Astrocyte (in vitro differentiated cells and primary cell): Measurements from ENCODE around the gene VPS11. TPM values are rescaled to one million over a fixed set of nuclear protein-coding genes. Genes with fewer than 3 reads are reported as not detected.
"Not testable (repeated sequence)": the region's sequence is repeated elsewhere in the genome, so short reads cannot be mapped to it uniquely, and the experiment has no call there.

ENCODE experiments used
- DNase-seq: peaks from one replicate; pipeline ENCODE4 v3.0.0-alpha.2; 2010; ENCODE audit warnings: low read depth
- FAIRE-seq: peaks from 2 replicates; lab custom pipeline; 2011; peaks lifted over from hg19 to GRCh38; lab: Jason Lieb, UNC
- H2AFZ ChIP-seq: 2 replicates; pipeline ENCODE4 v1.6.0; 2012; ENCODE audit warnings: low read depth, low read length, inconsistent platforms
- H3K27ac ChIP-seq: 2 replicates; pipeline ENCODE4 v1.5.1; 2011; ENCODE audit warnings: low read depth, low read length, inconsistent platforms
- H3K27me3 ChIP-seq: 2 replicates; pipeline ENCODE4 v1.6.0; 2011; ENCODE audit warnings: low read length, inconsistent platforms; ENCODE audit not compliant: insufficient read depth
- H3K36me3 ChIP-seq: 2 replicates; pipeline ENCODE4 v1.5.1; 2011; ENCODE audit warnings: low read length, inconsistent platforms; ENCODE audit not compliant: insufficient read depth
- H3K4me1 ChIP-seq: 2 replicates; pipeline ENCODE4 v1.5.1; 2011; ENCODE audit warnings: low read length, inconsistent platforms; ENCODE audit not compliant: insufficient read depth
- H3K4me2 ChIP-seq: 2 replicates; pipeline ENCODE4 v1.6.0; 2012; ENCODE audit warnings: low read length, inconsistent platforms
- H3K4me3 ChIP-seq: 2 replicates; pipeline ENCODE4 v1.5.1; 2011; ENCODE audit warnings: low read depth, mild to moderate bottlenecking, low read length, inconsistent platforms; ENCODE audit not compliant: insufficient read depth
- H3K79me2 ChIP-seq: 2 replicates; pipeline ENCODE4 v1.6.0; 2012; ENCODE audit warnings: mild to moderate bottlenecking, low read length, inconsistent platforms; ENCODE audit not compliant: insufficient read depth
- H3K9ac ChIP-seq: 2 replicates; pipeline ENCODE4 v1.6.0; 2012; ENCODE audit warnings: mild to moderate bottlenecking, low read length, inconsistent platforms
- H3K9me3 ChIP-seq: 2 replicates; pipeline ENCODE4 v1.5.1; 2012; ENCODE audit warnings: low read depth, mild to moderate bottlenecking, low read length, inconsistent platforms; ENCODE audit not compliant: insufficient read depth
- H4K20me1 ChIP-seq: 2 replicates; pipeline ENCODE4 v1.6.0; 2012; ENCODE audit warnings: low read length, inconsistent platforms; ENCODE audit not compliant: insufficient read depth
- H3K27ac Mint-ChIP-seq: one replicate; pipeline ENCODE4 v1.8.0; 2021; ENCODE audit warnings: mild to moderate bottlenecking, mixed read lengths; ENCODE audit not compliant: unreplicated experiment
- H3K27me3 Mint-ChIP-seq: one replicate; pipeline ENCODE4 v1.8.0; 2021; ENCODE audit warnings: low read depth, mixed read lengths; ENCODE audit not compliant: unreplicated experiment
- H3K36me3 Mint-ChIP-seq: one replicate; pipeline ENCODE4 v1.8.0; 2021; ENCODE audit warnings: low read depth, mixed read lengths; ENCODE audit not compliant: unreplicated experiment
- H3K4me1 Mint-ChIP-seq: one replicate; pipeline ENCODE4 v1.8.0; 2021; ENCODE audit warnings: low read depth, mixed read lengths; ENCODE audit not compliant: unreplicated experiment
- H3K4me3 Mint-ChIP-seq: one replicate; pipeline ENCODE4 v1.8.0; 2021; ENCODE audit warnings: mild to moderate bottlenecking, moderate library complexity, mixed read lengths; ENCODE audit not compliant: unreplicated experiment
- H3K9me3 Mint-ChIP-seq: one replicate; pipeline ENCODE4 v1.8.0; 2021; ENCODE audit warnings: mild to moderate bottlenecking, mixed read lengths; ENCODE audit not compliant: unreplicated experiment
- CTCF ChIP-seq: IDR thresholded peaks from 2 replicates; pipeline ENCODE4 v1.5.1; 2011; ENCODE audit warnings: low read depth, mild to moderate bottlenecking, inconsistent platforms, low read length, moderate library complexity; ENCODE audit not compliant: insufficient read depth
- EZH2 ChIP-seq: IDR thresholded peaks from 2 replicates; pipeline ENCODE4 v1.6.1; 2012; ENCODE audit warnings: mild to moderate bottlenecking, low read length, inconsistent platforms; ENCODE audit not compliant: insufficient read depth
- total RNA-seq: library from RNA; stranded (reverse); gene quantifications from 2 replicates; pipeline ENCODE4 v1.2.1, GENCODE V29; 2021

VPS11 gene
- total RNA-seq, 1 donor from 2014 or later, result 24.0 TPM

- Histone ChIP-seq H3K27me3 (no peaks in the 10 kb centered on the region), H3K4me1 (peaks cover 5% of the 10 kb centered on the region), H3K9me3 (no peaks in the 10 kb centered on the region), H3K4me2 (no peak overlapping the region), H3K36me3 (no peaks in the 10 kb centered on the region), H3K4me3 (no peak overlapping the region), H3K27ac (no peak overlapping the region), H2AFZ (no peak overlapping the region), H3K79me2 (no peaks in the 10 kb centered on the region), H4K20me1 (no peaks in the 10 kb centered on the region), H3K9ac (no peak overlapping the region)
- DNase-seq (no peak), FAIRE-seq (no peak)
- TF ChIP-seq CTCF (no peak), EZH2 (no peak)
- peaks cover 10% of the 10 kb centered on the region for H3K36me3 Mint-ChIP-seq
- H3K9me3 Mint-ChIP-seq, result no peaks in the 10 kb centered on the region
- no peak overlapping the region for H3K27ac Mint-ChIP-seq
- no peaks in the 10 kb centered on the region for H3K27me3 Mint-ChIP-seq
- peaks cover 13% of the 10 kb centered on the region for H3K4me1 Mint-ChIP-seq
- no peak overlapping the region for H3K4me3 Mint-ChIP-seq
Measured at GRCh38 chr11:119031912-119032280, 35.7 kb upstream of the VPS11 start.

- not testable (repeated sequence) for H3K27me3 ChIP-seq, H3K4me2 ChIP-seq, H3K9me3 ChIP-seq, H3K9me3 Mint-ChIP-seq, H3K4me3 Mint-ChIP-seq, H3K4me3 ChIP-seq, H3K36me3 Mint-ChIP-seq, H3K27me3 Mint-ChIP-seq, H3K9ac ChIP-seq, H3K4me1 ChIP-seq, H4K20me1 ChIP-seq, H3K36me3 ChIP-seq, H3K79me2 ChIP-seq, H3K27ac Mint-ChIP-seq, DNase-seq, FAIRE-seq, H3K27ac ChIP-seq, H2AFZ ChIP-seq
- peaks cover 13% of the 10 kb centered on the region for H3K4me1 Mint-ChIP-seq
Measured at GRCh38 chr11:119033421-119033820, 34.2 kb upstream of the VPS11 start.

GRCh38 chr11:119034813-119035212, 32.8 kb upstream of the VPS11 start:
- Histone ChIP-seq H3K9ac (no peak overlapping the region), H3K4me1 (peaks cover 3% of the 10 kb centered on the region), H3K27ac (no peak overlapping the region), H3K36me3 (no peaks in the 10 kb centered on the region), H3K4me3 (no peak overlapping the region), H3K9me3 (no peaks in the 10 kb centered on the region), H3K4me2 (no peak overlapping the region), H2AFZ (no peak overlapping the region), H4K20me1 (no peaks in the 10 kb centered on the region), H3K27me3 (no peaks in the 10 kb centered on the region), H3K79me2 (no peaks in the 10 kb centered on the region)
- DNase-seq (no peak), FAIRE-seq (no peak)
- Mint-ChIP-seq H3K4me1 (peaks cover 2% of the 10 kb centered on the region), H3K9me3 (no peaks in the 10 kb centered on the region), H3K4me3 (no peak overlapping the region), H3K27ac (no peak overlapping the region), H3K36me3 (no peaks in the 10 kb centered on the region), H3K27me3 (no peaks in the 10 kb centered on the region)
- TF ChIP-seq EZH2, result no peak

- Histone ChIP-seq H3K27me3 (no peaks in the 10 kb centered on the region), H3K4me1 (no peaks in the 10 kb centered on the region), H2AFZ (no peak overlapping the region), H4K20me1 (no peaks in the 10 kb centered on the region), H3K9me3 (no peaks in the 10 kb centered on the region), H3K27ac (no peak overlapping the region), H3K4me2 (no peak overlapping the region), H3K36me3 (no peaks in the 10 kb centered on the region), H3K9ac (no peak overlapping the region), H3K4me3 (no peak overlapping the region), H3K79me2 (no peaks in the 10 kb centered on the region)
- no peaks in the 10 kb centered on the region for H3K9me3 Mint-ChIP-seq
- FAIRE-seq (no peak), DNase-seq (no peak)
- no peak overlapping the region for H3K27ac Mint-ChIP-seq
- peaks cover 4% of the 10 kb centered on the region for H3K4me1 Mint-ChIP-seq
- H3K27me3 Mint-ChIP-seq, result no peaks in the 10 kb centered on the region
- H3K36me3 Mint-ChIP-seq, result no peaks in the 10 kb centered on the region
- no peak overlapping the region for H3K4me3 Mint-ChIP-seq
- TF ChIP-seq EZH2 (no peak), CTCF (no peak)
Measured at GRCh38 chr11:119038884-119039283, 28.7 kb upstream of the VPS11 start.

- H3K4me1 ChIP-seq, H3K79me2 ChIP-seq, H3K9me3 Mint-ChIP-seq, H3K27ac Mint-ChIP-seq, H4K20me1 ChIP-seq, H3K9ac ChIP-seq, H3K4me1 Mint-ChIP-seq, H3K27me3 Mint-ChIP-seq, H3K9me3 ChIP-seq, H3K36me3 ChIP-seq, H3K27me3 ChIP-seq, DNase-seq, H3K4me3 ChIP-seq, H3K4me2 ChIP-seq, H3K27ac ChIP-seq, H3K36me3 Mint-ChIP-seq, H2AFZ ChIP-seq, H3K4me3 Mint-ChIP-seq, FAIRE-seq: not testable (repeated sequence)
Measured at GRCh38 chr11:119039471-119039870, 28.1 kb upstream of the VPS11 start.
